Left forelimb (tissue), 1 donor: ENCODE measurements around the gene ANKRD35.

Experiments used
- DNase-seq: peaks from one replicate; pipeline ENCODE4 v3.0.0-alpha.2; 2018; ENCODE audit warnings: low spot score

The ANKRD35 gene

GRCh38 chr1:145895471-145895870 lies 9.8 kb upstream of the ANKRD35 start:
- DNase-seq, result no peak

GRCh38 chr1:145893306-145894055 lies 7.8 kb upstream of the ANKRD35 start:
- DNase-seq, result no peak

- no peak for DNase-seq
These were observed 6.9 kb upstream of the ANKRD35 start for GRCh38 chr1:145892486-145893087.

- DNase-seq, result peak; percentile 93
These were observed 6.2 kb upstream of the ANKRD35 start for GRCh38 chr1:145891587-145892485.

GRCh38 chr1:145891143-145891542 lies 5.5 kb upstream of the ANKRD35 start:
- no peak for DNase-seq

GRCh38 chr1:145889722-145890121 lies 4.1 kb upstream of the ANKRD35 start:
- no peak for DNase-seq

GRCh38 chr1:145887631-145888030 lies 2.0 kb upstream of the ANKRD35 start:
- no peak for DNase-seq

GRCh38 chr1:145886816-145887215 lies 1.1 kb upstream of the ANKRD35 start:
- no peak for DNase-seq

GRCh38 chr1:145886390-145886789 lies 724 bp upstream of the ANKRD35 start:
- DNase-seq, result no peak

- DNase-seq, result no peak
These were observed 991 bp downstream of the ANKRD35 start for GRCh38 chr1:145884675-145885074.

GRCh38 chr1:145879775-145880174 lies 5.9 kb downstream of the ANKRD35 start:
- no peak for DNase-seq

GRCh38 chr1:145878724-145879123 lies 6.9 kb downstream of the ANKRD35 start:
- no peak for DNase-seq

GRCh38 chr1:145877923-145878486 lies 7.7 kb downstream of the ANKRD35 start:
- no peak for DNase-seq

GRCh38 chr1:145874646-145875045 lies 11.0 kb downstream of the ANKRD35 start:
- no peak for DNase-seq

- DNase-seq, result peak; percentile 82
These were observed 13.4 kb downstream of the ANKRD35 start for GRCh38 chr1:145871994-145872924.

- no peak for DNase-seq
These were observed 17.4 kb downstream of the ANKRD35 start for GRCh38 chr1:145868232-145868631.

GRCh38 chr1:145863282-145864018 lies 22.2 kb downstream of the ANKRD35 start:
- DNase-seq, result peak; percentile 84

- peak; percentile 94 for DNase-seq
These were observed 26.1 kb downstream of the ANKRD35 start for GRCh38 chr1:145859491-145860023.

GRCh38 chr1:145858901-145859490 lies 26.7 kb downstream of the ANKRD35 start, which contains the start of gene PIAS3:
Gene PIAS3, minus strand, starts transcription at chr1:145859081. Its CDS starts 91 bp downstream, at chr1:145858990.
- DNase-seq, result peak; percentile 99
